Psoas muscle (tissue), 8 donors: Measurements from ENCODE around the gene MARF1. TPM values are rescaled to one million over a fixed set of nuclear protein-coding genes. Genes with fewer than 3 reads are reported as not detected.
A peak's percentile ranks its signal among the peaks of the same experiment; 100 is the strongest.

Experiments used
- ATAC-seq, 4 donors: fragments of 200-7000 bp; cut with Tn5 transposase; one replicate each; pipeline ENCODE4 v1.9.1; 2020; ENCODE audit warnings: moderate library complexity in 3 of 4, mild to moderate bottlenecking in 2 of 4
- DNase-seq, 2 donors: peaks; one replicate each; pipeline ENCODE4 v3.0.0-alpha.2; 2020
- H3K27ac ChIP-seq: fragments of 200-600 bp; one replicate; pipeline ENCODE4 v1.8.0; 2022
- H3K27me3 ChIP-seq, 3 donors: fragments of 200-600 bp in 1 of 3; one replicate each; pipeline versions ENCODE4 v1.6.1 to v1.8.0; 2013 to 2022; ENCODE audit warnings: low read length in 2 of 3, mild to moderate bottlenecking in 2 of 3, moderate library complexity in 1 of 3; ENCODE audit not compliant: insufficient read depth in 3 of 3
- H3K36me3 ChIP-seq, 2 donors: fragments of 200-600 bp in 1 of 2; one replicate each; pipeline versions ENCODE4 v1.6.1 to v1.8.0; 2013 to 2022; ENCODE audit warnings: low read depth in 1 of 2, mild to moderate bottlenecking in 1 of 2, moderate library complexity in 1 of 2; ENCODE audit not compliant: insufficient read depth in 1 of 2
- H3K4me1 ChIP-seq: fragments of 200-600 bp; one replicate; pipeline ENCODE4 v1.8.0; 2022
- H3K4me3 ChIP-seq: fragments of 200-600 bp; one replicate; pipeline ENCODE4 v1.8.0; 2022; ENCODE audit warnings: mild to moderate bottlenecking
- H3K9me3 ChIP-seq: fragments of 200-600 bp; one replicate; pipeline ENCODE4 v1.8.0; 2022
- CTCF ChIP-seq: fragments of 200-600 bp; IDR thresholded peaks from one replicate; pipeline ENCODE4 v1.8.0; 2022; ENCODE audit warnings: antibody characterized with exemption
- WGBS, 3 donors: extraction: QIAGEN DNeasy Blood & Tissue Kit; methylation state at CpG; one replicate each; pipeline versions ENCODE4 v1.1.6 to v1.1.7; 2013; 5-methylcytosine and 5-hydroxymethylcytosine counted together
- intact Hi-C, 2 donors: fragments of 100-400 bp; cut with DNase I; formaldehyde crosslinking; loops; one replicate each; pipeline versions ENCODE4 v1.11.0 to v1.14.2; 2022
- polyA plus RNA-seq, 3 donors: library from polyadenylated mRNA; stranded (reverse); fragments of 200-250 nt; gene quantifications; one replicate each; pipeline ENCODE4 v1.2.3, GENCODE V29; 2013
- total RNA-seq, 4 donors: library from RNA; stranded (reverse); fragmentation: NEBNext Ultra II Directional in 2 of 4; extraction: Animal tissue kit (Norgen Biotek cat#: 25700) in 2 of 4; gene quantifications; one replicate each; pipeline versions ENCODE4 v1.2.1 to v1.2.4, GENCODE V29; 2021 to 2023
- donor health status: healthy with polysubstance abuse.
- donor health status: DM: no; HTN: no; CAD: no; lungs with moderate emphysema.
- donor health status: Bipolar disorder and iron deficiency.
- donor health status: healthy.
- donor health status: DM: yes; HTN: yes; CAD: no.
- donor health status: DM: no; HTN: no; CAD: no.
- donor health status: DM: no; HTN: no; CAD: no.
- donor health status: DM: yes; HTN: yes; CAD: no.

Gene MARF1
- total and polyA plus RNA-seq, 7 donors = 13.4 to 91.5 (median 41.7) TPM

DNA sequence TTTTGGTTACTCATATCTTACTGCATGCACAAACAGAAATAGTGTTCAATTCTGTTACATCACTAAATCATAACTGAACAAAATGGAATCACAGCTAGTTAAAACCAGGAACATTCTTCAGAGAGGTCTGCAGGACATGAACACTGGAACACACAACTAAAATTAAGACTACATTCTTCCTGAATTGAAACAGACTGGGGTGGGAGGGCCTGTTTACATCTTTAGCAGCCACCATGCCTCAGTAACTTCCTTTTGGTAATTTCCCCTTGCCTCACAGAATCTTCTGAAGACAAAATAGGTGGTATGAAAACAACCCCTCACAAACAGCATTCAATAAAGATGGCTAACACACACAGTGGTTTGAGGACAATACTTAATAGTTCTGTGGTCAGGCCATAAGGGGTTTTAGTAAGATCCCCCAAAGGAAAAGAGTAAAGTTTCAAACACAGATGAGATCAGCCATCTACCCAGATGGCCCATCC lies 6.5 kb downstream of the MARF1 start:
- TF ChIP-seq CTCF = no peak
- H3K9me3 ChIP-seq = no peaks in the 10 kb centered on the region
- DNase-seq (no peak), ATAC-seq (no peak)
- no peak overlapping the region for H3K27ac ChIP-seq
- no peak overlapping the region for H3K4me3 ChIP-seq
- intact Hi-C loops = no loop called here
- H3K4me1 ChIP-seq = peaks cover 18% of the 10 kb centered on the region
- peaks cover 20 to 87% of the 10 kb centered on the region in 2 donors for H3K36me3 ChIP-seq
- H3K27me3 ChIP-seq = no peaks in the 10 kb centered on the region

DNA sequence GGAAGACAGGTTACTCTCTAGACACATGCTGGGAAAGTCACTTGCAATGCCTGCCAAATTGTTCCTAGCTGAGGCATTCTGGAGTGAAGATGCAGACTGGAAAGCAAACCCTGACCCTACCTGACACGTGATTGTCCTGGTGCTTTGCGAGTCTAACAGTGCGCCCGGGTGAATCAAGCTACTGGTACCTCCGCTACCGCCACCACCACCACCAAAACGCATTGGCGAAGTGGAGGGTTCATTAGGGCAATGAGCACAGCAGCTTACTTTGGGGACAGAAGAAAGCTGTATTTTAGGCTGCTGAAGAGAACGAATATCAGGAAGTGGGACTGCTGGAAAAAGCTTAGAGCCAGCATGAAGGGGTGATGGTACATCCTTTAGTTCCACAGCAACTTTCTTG lies 7.0 kb downstream of the MARF1 start:
- 89 to 94% (median 93%) methylated on average over 9 of the region's 9 CpGs for WGBS, 3 donors
- H3K36me3 ChIP-seq = peaks cover 23 to 91% of the 10 kb centered on the region in 2 donors
- TF ChIP-seq CTCF = no peak
- H3K4me1 ChIP-seq = peaks cover 13% of the 10 kb centered on the region
- ATAC-seq = no peak
- no peaks in the 10 kb centered on the region for H3K27me3 ChIP-seq
- H3K27ac ChIP-seq = no peak overlapping the region
- no peak overlapping the region for H3K4me3 ChIP-seq
- H3K9me3 ChIP-seq = no peaks in the 10 kb centered on the region
- no peak for DNase-seq
- intact Hi-C loops = no loop called here

GRCh38 chr16:15631730-15632409 lies 11.1 kb downstream of the MARF1 start:
- no peak for DNase-seq
- Histone ChIP-seq H3K4me3 (no peak overlapping the region), H3K4me1 (no peaks in the 10 kb centered on the region), H3K36me3 (peaks cover 21 to 88% of the 10 kb centered on the region in 2 donors), H3K27me3 (no peaks in the 10 kb centered on the region), H3K9me3 (no peaks in the 10 kb centered on the region), H3K27ac (no peak overlapping the region)
- no peak for TF ChIP-seq CTCF
- ATAC-seq = no peak
- intact Hi-C loops = no loop called here
- WGBS, 3 donors = 98 to 100% (median 100%) methylated on average over 2 of the region's 2 CpGs

DNA sequence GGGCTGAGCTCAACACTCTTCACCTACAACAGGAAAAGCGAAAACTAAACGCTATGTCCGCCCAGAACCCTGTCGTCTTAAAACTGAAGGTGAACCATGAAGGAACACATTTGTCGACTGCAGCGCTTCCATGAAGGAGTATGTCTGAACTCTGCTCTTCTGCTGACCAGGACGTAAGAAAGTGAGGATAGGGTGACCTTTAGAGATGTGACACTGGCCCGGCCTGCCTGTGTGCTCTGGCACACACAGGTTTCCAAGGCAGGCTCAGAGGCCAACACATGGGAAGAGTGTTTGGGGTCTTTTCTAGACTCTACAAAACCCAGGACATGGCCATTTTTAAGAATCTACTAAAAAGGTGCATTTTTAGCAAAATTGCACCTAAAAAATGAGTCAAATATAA lies 21.1 kb downstream of the MARF1 start:
- DNase-seq = no peak
- Histone ChIP-seq H3K36me3 (peaks cover 25 to 95% of the 10 kb centered on the region in 2 donors), H3K9me3 (no peaks in the 10 kb centered on the region), H3K27ac (peak overlapping the region; percentile 76), H3K27me3 (no peaks in the 10 kb centered on the region), H3K4me1 (peaks cover 23% of the 10 kb centered on the region), H3K4me3 (no peak overlapping the region)
- WGBS, 3 donors = 56 to 62% (median 61%) methylated on average over 8 of the region's 8 CpGs
- no peak for TF ChIP-seq CTCF
- intact Hi-C loops = no loop called here
- peak; percentile 50 to 79 (median 72) for ATAC-seq

DNA sequence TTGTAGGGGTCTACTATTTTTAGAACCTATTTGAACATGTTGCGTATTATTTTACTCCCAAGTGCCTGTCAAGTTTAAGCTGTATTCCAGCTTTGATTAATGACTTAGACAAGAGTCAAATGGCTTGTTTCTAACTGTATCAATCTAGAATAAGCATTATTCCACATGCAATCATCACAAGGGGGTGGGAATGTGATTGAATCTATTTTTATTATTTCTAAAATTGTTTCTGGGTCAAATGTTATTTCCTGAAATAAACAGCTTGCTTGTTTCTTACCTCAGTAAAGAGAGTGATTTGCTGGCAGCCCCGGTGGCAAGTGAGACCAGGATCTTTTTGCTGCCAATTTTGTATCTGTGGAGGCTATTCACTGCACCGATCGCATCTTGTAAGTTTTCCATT lies 21.5 kb downstream of the MARF1 start:
- DNase-seq (no peak), ATAC-seq (peak in 3 of 4 donors; percentile 40 to 81 (median 57))
- H3K9me3 ChIP-seq = no peaks in the 10 kb centered on the region
- H3K27me3 ChIP-seq = no peaks in the 10 kb centered on the region
- TF ChIP-seq CTCF = no peak
- H3K4me3 ChIP-seq = no peak overlapping the region
- WGBS, 3 donors = 20 to 33% (median 31%) methylated on average over 4 of the region's 4 CpGs
- H3K4me1 ChIP-seq = peaks cover 24% of the 10 kb centered on the region
- peak overlapping the region; percentile 76 for H3K27ac ChIP-seq
- intact Hi-C loops = no loop called here
- H3K36me3 ChIP-seq = peaks cover 27 to 98% of the 10 kb centered on the region in 2 donors
